Calu3 (cell line): ENCODE measurements around the gene KCNH1. TPM values are rescaled to one million over a fixed set of nuclear protein-coding genes. Genes with fewer than 3 reads are reported as not detected.

Experiments used
- BruUV-seq: library from RNA; stranded (reverse); fragments of 400-500 nt; replicated peaks from 2 replicates; lab custom pipeline; 2021; lab: Mats Ljungman, UMichigan
- CTCF ChIA-PET: fragments of 300-600 bp; sonication (Branson Sonifier 250); formaldehyde crosslinking; loops from one replicate; lab custom pipeline; 2022; ENCODE audit warnings: antibody characterized with exemption; lab: Charles Lee
- DNase-seq: peaks from one replicate; pipeline ENCODE4 v3.0.0; 2022
- H3K27ac Mint-ChIP-seq: one replicate; pipeline ENCODE4 v1.8.0; 2022; ENCODE audit warnings: mixed read lengths; ENCODE audit not compliant: unreplicated experiment
- H3K27me3 Mint-ChIP-seq: one replicate; pipeline ENCODE4 v1.8.0; 2022; ENCODE audit warnings: mixed read lengths; ENCODE audit not compliant: unreplicated experiment
- H3K36me3 Mint-ChIP-seq: one replicate; pipeline ENCODE4 v1.8.0; 2022; ENCODE audit warnings: mild to moderate bottlenecking, moderate library complexity, mixed read lengths; ENCODE audit not compliant: insufficient read depth, unreplicated experiment
- H3K4me1 Mint-ChIP-seq: one replicate; pipeline ENCODE4 v1.8.0; 2022; ENCODE audit warnings: mild to moderate bottlenecking, low read depth, mixed read lengths; ENCODE audit not compliant: unreplicated experiment
- H3K4me3 Mint-ChIP-seq: one replicate; pipeline ENCODE4 v1.8.0; 2022; ENCODE audit warnings: mild to moderate bottlenecking, low read depth, moderate library complexity, mixed read lengths; ENCODE audit not compliant: unreplicated experiment
- H3K9me3 Mint-ChIP-seq: one replicate; pipeline ENCODE4 v1.8.0; 2022; ENCODE audit warnings: low read depth, mixed read lengths; ENCODE audit not compliant: unreplicated experiment
- intact Hi-C: fragments of 100-400 bp; cut with micrococcal nuclease; formaldehyde crosslinking; loops from one replicate; pipeline ENCODE4 v1.10.0; 2022; ENCODE audit not compliant: unreplicated experiment
- total RNA-seq: library from RNA; stranded (reverse); gene quantifications from 2 replicates; pipeline ENCODE4 v1.2.3, GENCODE V29; 2022
- TF ChIP-seq, protein P1 (sequence below): fragments of 200-600 bp; IDR thresholded peaks from one replicate; pipeline ENCODE4 v1.8.0; 2022; ENCODE audit warnings: antibody characterized with exemption; ENCODE audit not compliant: unreplicated experiment

KCNH1 gene
- total RNA-seq, 1 experiment from 2014 or later = not detected

DNA sequence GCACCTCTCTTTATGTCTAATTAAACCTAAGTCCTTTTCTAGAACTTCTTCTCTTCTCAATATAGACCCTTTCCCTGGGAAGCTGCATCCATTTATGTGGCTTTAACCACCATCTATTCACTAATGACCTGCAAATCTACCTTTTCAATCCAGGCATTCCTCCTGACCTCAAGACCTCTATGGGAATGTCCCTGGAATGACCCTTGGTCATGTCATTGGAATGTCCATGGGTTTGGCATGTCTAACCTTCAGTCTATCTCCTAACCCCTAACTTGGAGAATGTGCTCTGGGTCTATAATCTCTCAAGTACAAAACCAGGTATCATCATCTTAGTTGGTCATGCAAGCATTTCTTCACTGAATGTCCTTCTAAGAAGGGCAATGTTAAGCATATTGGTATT is 196.1 kb downstream of the KCNH1 start:
- DNase-seq = no peak
- Mint-ChIP-seq H3K36me3 (no peaks in the 10 kb centered on the region), H3K9me3 (no peaks in the 10 kb centered on the region), H3K4me1 (no peaks in the 10 kb centered on the region), H3K4me3 (no peak overlapping the region), H3K27me3 (no peaks in the 10 kb centered on the region), H3K27ac (no peak overlapping the region)
- CTCF ChIA-PET = no interaction called here
- TF ChIP-seq, protein P1, sequence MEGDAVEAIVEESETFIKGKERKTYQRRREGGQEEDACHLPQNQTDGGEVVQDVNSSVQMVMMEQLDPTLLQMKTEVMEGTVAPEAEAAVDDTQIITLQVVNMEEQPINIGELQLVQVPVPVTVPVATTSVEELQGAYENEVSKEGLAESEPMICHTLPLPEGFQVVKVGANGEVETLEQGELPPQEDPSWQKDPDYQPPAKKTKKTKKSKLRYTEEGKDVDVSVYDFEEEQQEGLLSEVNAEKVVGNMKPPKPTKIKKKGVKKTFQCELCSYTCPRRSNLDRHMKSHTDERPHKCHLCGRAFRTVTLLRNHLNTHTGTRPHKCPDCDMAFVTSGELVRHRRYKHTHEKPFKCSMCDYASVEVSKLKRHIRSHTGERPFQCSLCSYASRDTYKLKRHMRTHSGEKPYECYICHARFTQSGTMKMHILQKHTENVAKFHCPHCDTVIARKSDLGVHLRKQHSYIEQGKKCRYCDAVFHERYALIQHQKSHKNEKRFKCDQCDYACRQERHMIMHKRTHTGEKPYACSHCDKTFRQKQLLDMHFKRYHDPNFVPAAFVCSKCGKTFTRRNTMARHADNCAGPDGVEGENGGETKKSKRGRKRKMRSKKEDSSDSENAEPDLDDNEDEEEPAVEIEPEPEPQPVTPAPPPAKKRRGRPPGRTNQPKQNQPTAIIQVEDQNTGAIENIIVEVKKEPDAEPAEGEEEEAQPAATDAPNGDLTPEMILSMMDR = no peak
- BruUV-seq = no TSS peak
- intact Hi-C loops = loop anchor here (10.0 kb wide), 1 partner anchor 1263 kb away; the partner anchor contains the start of gene G0S2

DNA sequence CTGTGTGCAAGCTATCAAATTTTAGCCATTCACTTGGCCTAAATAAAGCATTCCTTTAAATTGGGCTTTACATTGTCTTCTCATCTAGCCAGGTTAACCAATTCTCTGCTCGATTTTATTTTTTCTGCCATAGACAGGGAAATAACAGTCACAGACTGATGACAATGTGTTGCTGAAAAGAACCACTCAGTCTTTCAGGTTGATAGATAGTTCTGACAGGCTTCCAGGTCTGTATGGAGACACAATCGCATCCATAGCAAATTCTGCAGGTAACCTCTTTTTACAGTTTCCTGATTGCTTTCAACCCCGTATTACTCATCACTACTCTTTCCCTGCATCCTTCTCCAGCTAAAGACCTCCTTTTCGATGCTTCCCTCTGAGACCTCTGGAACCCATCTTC is 198.0 kb downstream of the KCNH1 start:
- H3K9me3 Mint-ChIP-seq = peaks cover 2% of the 10 kb centered on the region
- no peak for DNase-seq
- no peaks in the 10 kb centered on the region for H3K4me1 Mint-ChIP-seq
- CTCF ChIA-PET = interaction anchor here (0.6 to 1.2 kb wide), 2 partner anchors 16 to 143 kb away, joined by 3 to 4 read pairs; no protein-coding TSS in a partner anchor
- no peaks in the 10 kb centered on the region for H3K36me3 Mint-ChIP-seq
- TF ChIP-seq, protein P1 = no peak
- no peak overlapping the region for H3K4me3 Mint-ChIP-seq
- no peaks in the 10 kb centered on the region for H3K27me3 Mint-ChIP-seq
- no peak overlapping the region for H3K27ac Mint-ChIP-seq
- BruUV-seq = no TSS peak
- intact Hi-C loops = loop anchor here (10.0 kb wide), 1 partner anchor 1261 kb away; the partner anchor contains the start of gene G0S2

DNA sequence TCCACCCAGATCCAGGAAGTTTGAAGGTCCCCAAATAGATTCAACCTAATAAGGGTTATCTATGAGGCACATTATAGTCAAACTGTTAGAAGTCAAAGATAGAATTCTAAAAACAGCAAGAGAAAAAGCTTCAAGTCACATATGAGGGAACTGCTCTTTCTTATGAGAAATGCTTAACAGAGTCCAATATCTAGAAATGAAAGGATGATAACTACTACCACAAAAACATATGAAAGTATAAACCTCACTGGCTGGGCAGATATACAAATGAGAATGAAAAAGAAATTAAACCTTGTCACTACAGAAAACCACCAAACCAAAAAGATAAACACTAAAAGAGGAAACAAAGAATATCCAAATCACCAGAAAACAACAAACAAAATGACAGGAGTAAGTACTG is 201.8 kb downstream of the KCNH1 start:
- Mint-ChIP-seq H3K27ac (no peak overlapping the region), H3K4me1 (no peaks in the 10 kb centered on the region), H3K27me3 (no peaks in the 10 kb centered on the region), H3K9me3 (peaks cover 8% of the 10 kb centered on the region), H3K36me3 (no peaks in the 10 kb centered on the region), H3K4me3 (no peak overlapping the region)
- CTCF ChIA-PET = no interaction called here
- intact Hi-C loops = loop anchor here (10.0 kb wide), 1 partner anchor 1257 kb away; the partner anchor contains the start of gene G0S2
- DNase-seq = no peak
- TF ChIP-seq, protein P1 = no peak
- no TSS peak for BruUV-seq

DNA sequence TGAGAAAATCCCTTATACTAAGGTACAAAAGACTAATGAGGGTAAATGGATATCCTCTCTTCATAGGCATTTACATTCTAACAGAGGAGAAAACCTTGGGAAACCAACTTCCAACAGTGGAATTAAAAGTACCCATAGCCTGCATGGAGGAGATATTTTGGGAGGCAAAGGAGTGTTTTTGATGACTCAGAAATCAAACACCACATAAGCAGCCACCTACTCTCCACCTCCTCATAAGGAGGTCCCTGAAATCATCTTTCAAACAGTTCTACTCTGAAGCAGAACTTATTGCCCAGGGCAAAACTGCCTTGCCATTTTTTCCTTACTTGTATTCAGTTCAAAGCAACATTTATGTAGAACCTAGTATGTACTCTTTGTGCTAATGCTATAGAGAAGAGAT is 211.3 kb downstream of the KCNH1 start:
- intact Hi-C loops = no loop called here
- Mint-ChIP-seq H3K27me3 (peaks cover 1% of the 10 kb centered on the region), H3K9me3 (peaks cover 6% of the 10 kb centered on the region), H3K36me3 (no peaks in the 10 kb centered on the region), H3K4me1 (no peaks in the 10 kb centered on the region), H3K27ac (no peak overlapping the region), H3K4me3 (no peak overlapping the region)
- TF ChIP-seq, protein P1 = no peak
- CTCF ChIA-PET = no interaction called here
- BruUV-seq = no TSS peak
- DNase-seq = no peak
